HCT116 (cell line): Measurements from ENCODE around the gene ZNF451. TPM values are rescaled to one million over a fixed set of nuclear protein-coding genes. Genes with fewer than 3 reads are reported as not detected.

Experiments used
- ATAC-seq: fragments of 200-7000 bp; cut with Tn5 transposase; 2 replicates; pipeline ENCODE4 v1.9.1; 2020; ENCODE audit warnings: mild to moderate bottlenecking, moderate library complexity
- BruUV-seq: library from RNA; stranded (reverse); fragments of 400-500 nt; replicated peaks from 2 replicates; lab custom pipeline; 2021; lab: Mats Ljungman, UMichigan
- CTCF ChIA-PET: fragments of 300-600 bp; sonication (Branson Sonifier 250); formaldehyde crosslinking; loops from one replicate; lab custom pipeline; 2021; ENCODE audit warnings: antibody characterized with exemption; lab: Charles Lee
- POLR2A ChIA-PET: fragments of 300-600, 350-600 bp; sonication (Branson Sonifier 250); formaldehyde crosslinking; loops from one replicate; lab custom pipeline; 2021; ENCODE audit warnings: antibody characterized with exemption; lab: Charles Lee
- RAD21 ChIA-PET, 2 experiments: fragments of 300-600 bp; sonication (Branson Sonifier 250); formaldehyde crosslinking; loops; one replicate each; lab custom pipeline; 2023; ENCODE audit warnings: low total read pairs in 2 of 2; ENCODE audit not compliant: uncharacterized antibody in 2 of 2, unreplicated experiment in 2 of 2, low non-redundant PET in 1 of 2; lab: Charles Lee
- DNase-seq: peaks from one replicate; pipeline ENCODE4 v3.0.0-alpha.2; 2010; ENCODE audit warnings: low read depth, low spot score
- H2AFZ ChIP-seq: fragments of 200-600 bp; shearing (Covaris generic), sonication (generic); 2 replicates; pipeline ENCODE4 v1.6.1; 2017; ENCODE audit warnings: low read depth, mixed run types, mixed read lengths, antibody characterized with exemption, low read length; ENCODE audit not compliant: poor library complexity, severe bottlenecking
- H3K27ac ChIP-seq: 2 replicates; pipeline ENCODE4 v1.5.1; 2012; ENCODE audit warnings: low read depth, low read length
- H3K27me3 ChIP-seq: fragments of 200-600 bp; sonication (generic); 2 replicates; pipeline ENCODE4 v1.6.1; 2016; ENCODE audit warnings: mixed run types, low read length, mixed read lengths; ENCODE audit not compliant: insufficient read depth
- H3K36me3 ChIP-seq, 2 experiments: fragments of 200-500 bp in 1 of 2; fragments of 200-600 bp in 1 of 2; sonication (Bioruptor generic) in 1 of 2; sonication (generic) in 1 of 2; 2 replicates each; pipeline versions ENCODE4 v1.5.1 to v1.6.1; 2014 to 2016; ENCODE audit warnings: low read length in 2 of 2, inconsistent platforms in 1 of 2, mixed read lengths in 1 of 2, mixed run types in 1 of 2; ENCODE audit not compliant: insufficient read depth in 2 of 2, control insufficient read depth in 1 of 2
- H3K4me1 ChIP-seq, 2 experiments: fragments of 200-600 bp in 1 of 2; sonication (generic) in 1 of 2; 2 replicates each; pipeline versions ENCODE4 v1.5.1 to v1.6.1; 2012 to 2017; ENCODE audit warnings: low read length in 2 of 2, inconsistent platforms in 1 of 2, mild to moderate bottlenecking in 1 of 2, mixed read lengths in 1 of 2, mixed run types in 1 of 2, moderate library complexity in 1 of 2; ENCODE audit not compliant: insufficient read depth in 2 of 2, control insufficient read depth in 1 of 2
- H3K4me2 ChIP-seq: fragments of 200-600 bp; sonication (generic); 2 replicates; pipeline ENCODE4 v1.6.1; 2017; ENCODE audit warnings: mixed run types, low read length, mixed read lengths
- H3K4me3 ChIP-seq, 2 experiments: fragments of 200-600 bp in 1 of 2; sonication (generic) in 1 of 2; replicated peaks in 1 of 2; 2 replicates each; pipeline ENCODE4 v1.5.1; 2011 to 2016; ENCODE audit warnings: low read length in 2 of 2, control low read depth in 1 of 2, low read depth in 1 of 2, mild to moderate bottlenecking in 1 of 2, mixed read lengths in 1 of 2, mixed run types in 1 of 2
- H3K79me2 ChIP-seq: fragments of 200-600 bp; sonication (generic); 2 replicates; pipeline ENCODE4 v1.6.1; 2017; ENCODE audit warnings: mild to moderate bottlenecking, mixed run types, low read length, moderate library complexity, mixed read lengths; ENCODE audit not compliant: insufficient read depth
- H3K9ac ChIP-seq: fragments of 200-600 bp; sonication (generic); 2 replicates; pipeline ENCODE4 v1.6.1; 2016; ENCODE audit warnings: low read length, mixed read lengths
- H3K9me2 ChIP-seq: fragments of 200-600 bp; sonication (generic), shearing (Covaris generic); 2 replicates; pipeline ENCODE4 v1.6.1; 2017; ENCODE audit warnings: mixed run types, mild to moderate bottlenecking, moderate library complexity; ENCODE audit not compliant: insufficient read depth
- H3K9me3 ChIP-seq, 2 experiments: fragments of 200-500 bp in 1 of 2; fragments of 200-600 bp in 1 of 2; sonication (Bioruptor generic) in 1 of 2; sonication (generic) in 1 of 2; 2 replicates each; pipeline ENCODE4 v1.6.1; 2014 to 2017; ENCODE audit warnings: low read length in 2 of 2, mixed read lengths in 2 of 2, inconsistent platforms in 1 of 2, low read depth in 1 of 2, mild to moderate bottlenecking in 1 of 2, mixed run types in 1 of 2, moderate library complexity in 1 of 2; ENCODE audit not compliant: control insufficient read depth in 1 of 2, insufficient read depth in 1 of 2
- H4K20me1 ChIP-seq: fragments of 200-600 bp; sonication (generic), shearing (Covaris generic); 2 replicates; pipeline ENCODE4 v1.6.1; 2017; ENCODE audit warnings: mixed run types, mild to moderate bottlenecking, moderate library complexity; ENCODE audit not compliant: insufficient read depth
- EGR1 ChIP-seq: IDR thresholded peaks from 2 replicates; pipeline ENCODE4 v1.6.1; 2012; ENCODE audit warnings: low read depth
- ELF1 ChIP-seq: IDR thresholded peaks from 2 replicates; pipeline ENCODE4 v1.6.1; 2012; ENCODE audit warnings: low read depth, borderline replicate concordance
- EZH2 ChIP-seq: fragments of 200-600 bp; sonication (generic); IDR thresholded peaks from 2 replicates; pipeline ENCODE4 v1.6.1; 2017; ENCODE audit warnings: antibody characterized with exemption, mixed run types
- FOSL1 ChIP-seq: IDR thresholded peaks from 2 replicates; pipeline ENCODE4 v1.6.1; 2012; ENCODE audit warnings: low read depth
- JUND ChIP-seq: IDR thresholded peaks from 2 replicates; pipeline ENCODE4 v1.6.1; 2012
- MAX ChIP-seq: IDR thresholded peaks from 2 replicates; pipeline ENCODE4 v1.6.1; 2012
- POLR2AphosphoS5 ChIP-seq: IDR thresholded peaks from 2 replicates; pipeline ENCODE4 v1.6.1; 2011; ENCODE audit warnings: mild to moderate bottlenecking, low read depth, low read length, moderate library complexity
- REST ChIP-seq: IDR thresholded peaks from 2 replicates; pipeline ENCODE4 v1.6.1; 2012; ENCODE audit warnings: low read depth
- SIN3A ChIP-seq: IDR thresholded peaks from 2 replicates; pipeline ENCODE4 v1.6.1; 2012; ENCODE audit warnings: low read depth
- SP1 ChIP-seq: IDR thresholded peaks from 2 replicates; pipeline ENCODE4 v1.6.1; 2012; ENCODE audit warnings: low read depth
- YY1 ChIP-seq: IDR thresholded peaks from 2 replicates; pipeline ENCODE4 v1.6.1; 2011; ENCODE audit warnings: low read length, low read depth, moderate library complexity, mild to moderate bottlenecking; ENCODE audit not compliant: insufficient replicate concordance; ENCODE audit errors: extremely low read depth
- ZBTB33 ChIP-seq: IDR thresholded peaks from 2 replicates; pipeline ENCODE4 v1.6.1; 2011; ENCODE audit warnings: mild to moderate bottlenecking, low read length, moderate library complexity; ENCODE audit not compliant: insufficient replicate concordance; ENCODE audit errors: extremely low read depth
- ZFX ChIP-seq: fragments of 450-650 bp; IDR thresholded peaks from 2 replicates; pipeline ENCODE4 v1.6.1; 2017
- intact Hi-C: fragments of 100-400 bp; cut with micrococcal nuclease; formaldehyde crosslinking; loops from 2 replicates; pipeline ENCODE4 v1.10.0; 2022
- total RNA-seq: library from RNA; stranded (reverse); gene quantifications from one replicate; pipeline ENCODE4 v1.2.1, GENCODE V29; 2021; ENCODE audit not compliant: unreplicated experiment

Gene ZNF451
- total RNA-seq, 1 experiment from 2014 or later = 49.1 TPM

GRCh38 chr6:57068061-57068460 lies 21.9 kb upstream of the ZNF451 start:
- no peak overlapping the region for H3K27ac ChIP-seq
- H3K27me3 ChIP-seq = no peaks in the 10 kb centered on the region
- no peaks in the 10 kb centered on the region for H3K9me3 ChIP-seq
- no peaks in the 10 kb centered on the region for H3K9me2 ChIP-seq
- no peaks in the 10 kb centered on the region for H4K20me1 ChIP-seq
- H3K79me2 ChIP-seq = no peaks in the 10 kb centered on the region; the same call in 1 of the 2 replicates
- H3K9ac ChIP-seq = no peak overlapping the region
- no TSS peak for BruUV-seq
- H3K36me3 ChIP-seq = 0 out of 4 replicates have a peak, but pooled peaks cover 2 to 8% of the 10 kb centered on the region in 2 experiments
- ATAC-seq (no peak), DNase-seq (no peak)
- H3K4me3 ChIP-seq = no peak overlapping the region
- intact Hi-C loops = no loop called here
- no peak for TF ChIP-seq ZFX
- no peak for TF ChIP-seq ZBTB33
- TF ChIP-seq POLR2AphosphoS5 = no peak
- TF ChIP-seq SP1 = no peak
- no peak for TF ChIP-seq EGR1
- TF ChIP-seq, all 23 proteins: peak for 0
- Histone ChIP-seq H2AFZ (no peak overlapping the region), H3K4me2 (no peak overlapping the region), H3K4me1 (no peaks in the 10 kb centered on the region)
- POLR2A ChIA-PET = no interaction called here
- RAD21 ChIA-PET = no interaction called here
- CTCF ChIA-PET = no interaction called here

- Histone ChIP-seq H3K36me3 (0 out of 4 replicates have a peak, but pooled peaks cover 2 to 8% of the 10 kb centered on the region in 2 experiments), H3K9me2 (no peaks in the 10 kb centered on the region), H3K27me3 (no peaks in the 10 kb centered on the region), H3K4me2 (no peak overlapping the region), H3K9me3 (no peaks in the 10 kb centered on the region), H4K20me1 (no peaks in the 10 kb centered on the region), H2AFZ (no peak overlapping the region), H3K27ac (no peak overlapping the region), H3K4me1 (no peaks in the 10 kb centered on the region), H3K9ac (no peak overlapping the region), H3K79me2 (no peaks in the 10 kb centered on the region; the same call in 1 of the 2 replicates), H3K4me3 (no peak overlapping the region)
- no peak for DNase-seq
- ATAC-seq = no peak
- no TSS peak for BruUV-seq
- RAD21 ChIA-PET = no interaction called here
- CTCF ChIA-PET = no interaction called here
- intact Hi-C loops = no loop called here
- POLR2A ChIA-PET = no interaction called here
- TF ChIP-seq FOSL1 (no peak), YY1 (no peak), SIN3A (no peak), EZH2 (no peak), ZFX (no peak), ELF1 (no peak), MAX (no peak), REST (no peak), JUND (no peak), POLR2AphosphoS5 (no peak)
These were observed 20.8 kb upstream of the ZNF451 start for GRCh38 chr6:57069228-57069627.
